Measurements from ENCODE around the gene ERN1.

DNA sequence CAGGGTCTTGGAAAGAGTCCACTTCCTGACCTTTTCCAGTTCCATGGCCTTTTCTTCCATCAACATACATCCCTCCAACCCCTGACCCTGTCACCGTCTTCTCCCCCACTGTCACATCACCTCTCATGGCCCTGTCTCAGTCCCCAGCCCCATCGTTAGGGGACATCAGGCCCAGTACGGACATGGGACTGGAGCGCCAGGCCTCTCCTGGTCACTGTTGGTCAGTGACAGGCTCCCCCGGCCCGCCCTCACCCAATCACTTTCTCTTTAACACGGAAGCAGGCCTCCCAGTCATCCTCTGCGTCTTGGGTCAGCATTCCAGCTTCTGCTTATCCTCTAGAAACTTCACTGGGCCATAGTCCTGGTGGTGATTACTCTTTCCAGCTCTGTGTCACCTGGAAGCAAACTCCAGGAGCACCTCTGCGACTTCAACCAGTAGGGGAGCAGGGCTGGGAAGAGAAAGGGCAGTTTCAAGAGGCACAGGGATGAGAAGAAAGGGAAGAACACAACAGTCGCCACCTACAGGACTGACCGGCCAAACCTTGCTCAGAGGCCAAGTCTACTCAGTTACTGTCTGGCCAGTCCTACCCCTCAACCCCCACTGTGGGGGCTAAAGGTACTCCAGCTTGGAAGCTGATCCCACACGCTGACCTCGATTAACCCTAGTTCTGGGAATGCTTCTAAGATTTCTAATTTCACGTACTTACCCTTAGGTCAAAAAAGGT lies 93.6 kb downstream of the ERN1 start:
- TF ChIP-seq, protein P1, sequence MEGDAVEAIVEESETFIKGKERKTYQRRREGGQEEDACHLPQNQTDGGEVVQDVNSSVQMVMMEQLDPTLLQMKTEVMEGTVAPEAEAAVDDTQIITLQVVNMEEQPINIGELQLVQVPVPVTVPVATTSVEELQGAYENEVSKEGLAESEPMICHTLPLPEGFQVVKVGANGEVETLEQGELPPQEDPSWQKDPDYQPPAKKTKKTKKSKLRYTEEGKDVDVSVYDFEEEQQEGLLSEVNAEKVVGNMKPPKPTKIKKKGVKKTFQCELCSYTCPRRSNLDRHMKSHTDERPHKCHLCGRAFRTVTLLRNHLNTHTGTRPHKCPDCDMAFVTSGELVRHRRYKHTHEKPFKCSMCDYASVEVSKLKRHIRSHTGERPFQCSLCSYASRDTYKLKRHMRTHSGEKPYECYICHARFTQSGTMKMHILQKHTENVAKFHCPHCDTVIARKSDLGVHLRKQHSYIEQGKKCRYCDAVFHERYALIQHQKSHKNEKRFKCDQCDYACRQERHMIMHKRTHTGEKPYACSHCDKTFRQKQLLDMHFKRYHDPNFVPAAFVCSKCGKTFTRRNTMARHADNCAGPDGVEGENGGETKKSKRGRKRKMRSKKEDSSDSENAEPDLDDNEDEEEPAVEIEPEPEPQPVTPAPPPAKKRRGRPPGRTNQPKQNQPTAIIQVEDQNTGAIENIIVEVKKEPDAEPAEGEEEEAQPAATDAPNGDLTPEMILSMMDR (IDR thresholded peaks at IDR 0.05), result no peak
- TF ChIP-seq POLR2A (IDR thresholded peaks at IDR 0.05), result no peak
